ENCODE data around the gene WSCD2. TPM values are rescaled to one million over a fixed set of nuclear protein-coding genes. Genes with fewer than 3 reads are reported as not detected.

Gene WSCD2
- polyA plus RNA-seq, 3 donors: not detected

DNA sequence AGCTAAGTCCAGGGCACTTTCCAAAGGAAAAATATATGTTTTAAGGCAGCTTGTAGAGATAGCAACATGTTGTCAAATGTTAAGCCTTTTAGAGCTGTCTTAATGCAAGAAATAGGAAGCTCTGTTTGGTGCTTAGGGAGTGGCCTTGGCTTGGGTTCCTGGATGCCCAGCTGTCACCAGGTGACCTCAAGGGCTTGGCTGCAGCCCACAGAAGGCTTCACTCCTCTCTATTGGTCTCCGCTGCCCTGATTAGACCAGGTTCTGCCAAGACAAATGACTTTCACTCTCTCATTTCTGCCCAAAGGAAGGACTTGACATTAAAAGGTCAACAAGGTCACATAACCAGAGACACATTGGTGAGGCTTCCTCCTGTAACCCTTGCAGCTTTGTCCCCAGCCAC, 76.8 kb downstream of the WSCD2 start:
- 80% methylated on average over 1 of the region's 1 CpG for WGBS (ENCODE audit: insufficient coverage)
- Histone ChIP-seq H3K27me3 (ENCODE audit: control insufficient read depth in 2 of 2, insufficient read depth in 2 of 2, low read length in 2 of 2) (peaks cover 0 to 2% of the 10 kb centered on the region in 2 donors), H3K4me3 (replicated peaks in 1 of 3; ENCODE audit: low read depth in 2 of 3, low read length in 3 of 3) (no peak overlapping the region), H4K20me1 (ENCODE audit: insufficient read depth, low read length) (no peaks in the 10 kb centered on the region), H3K79me2 (ENCODE audit: insufficient read depth, low read length) (no peaks in the 10 kb centered on the region), H3K9me3 (replicated peaks in 1 of 2; ENCODE audit: control insufficient read depth in 1 of 2, insufficient read depth in 1 of 2, low read length in 2 of 2) (peaks cover 0 to 3% of the 10 kb centered on the region in 2 donors), H3K4me1 (ENCODE audit: control insufficient read depth in 1 of 2, insufficient read depth in 2 of 2, low read length in 2 of 2) (no peaks in the 10 kb centered on the region), H3K9ac (ENCODE audit: insufficient read depth, low read length, poor library complexity, severe bottlenecking) (no peak overlapping the region), H2AFZ (ENCODE audit: insufficient read depth, low read depth, low read length, poor library complexity, severe bottlenecking) (no peak overlapping the region), H3K36me3 (replicated peaks in 1 of 2; ENCODE audit: control insufficient read depth in 1 of 2, insufficient read depth in 2 of 2, low read length in 2 of 2) (no peaks in the 10 kb centered on the region), H3K27ac (ENCODE audit: low read depth in 1 of 2, low read length in 2 of 2) (no peak overlapping the region), H3K4me2 (replicated peaks; ENCODE audit: extremely low read depth, low read length, poor library complexity, severe bottlenecking) (no peak overlapping the region)
- Mint-ChIP-seq H3K4me3 (no peak overlapping the region), H3K9me3 (peaks cover 2 to 9% (median 5%) of the 10 kb centered on the region in 7 donors), H3K27me3 (ENCODE audit: low read depth in 3 of 3) (peaks cover 14 to 16% (median 14%) of the 10 kb centered on the region in 3 donors), H3K4me1 (no peaks in the 10 kb centered on the region), H3K36me3 (no peaks in the 10 kb centered on the region), H3K27ac (no peak overlapping the region)
- no peak for DNase-seq
- no peak for TF ChIP-seq CTCF (IDR thresholded peaks at IDR 0.05)
- intact Hi-C loops (cut with micrococcal nuclease): no loop called here

- TF ChIP-seq CTCF (IDR thresholded peaks at IDR 0.05): no peak
- 50% methylated on average over 2 of the region's 3 CpGs for WGBS (ENCODE audit: insufficient coverage)
- no peaks in the 10 kb centered on the region for H3K36me3 Mint-ChIP-seq
- Histone ChIP-seq H3K4me2 (replicated peaks; ENCODE audit: extremely low read depth, low read length, poor library complexity, severe bottlenecking) (no peak overlapping the region), H3K27me3 (ENCODE audit: control insufficient read depth in 2 of 2, insufficient read depth in 2 of 2, low read length in 2 of 2) (no peaks in the 10 kb centered on the region), H3K9ac (ENCODE audit: insufficient read depth, low read length, poor library complexity, severe bottlenecking) (no peak overlapping the region), H3K4me1 (ENCODE audit: control insufficient read depth in 1 of 2, insufficient read depth in 2 of 2, low read length in 2 of 2) (no peaks in the 10 kb centered on the region), H3K36me3 (replicated peaks in 1 of 2; ENCODE audit: control insufficient read depth in 1 of 2, insufficient read depth in 2 of 2, low read length in 2 of 2) (no peaks in the 10 kb centered on the region), H3K27ac (ENCODE audit: low read depth in 1 of 2, low read length in 2 of 2) (no peak overlapping the region), H3K9me3 (replicated peaks in 1 of 2; ENCODE audit: control insufficient read depth in 1 of 2, insufficient read depth in 1 of 2, low read length in 2 of 2) (peaks cover 0 to 3% of the 10 kb centered on the region in 2 donors), H3K4me3 (replicated peaks in 1 of 3; ENCODE audit: low read depth in 2 of 3, low read length in 3 of 3) (no peak overlapping the region), H4K20me1 (ENCODE audit: insufficient read depth, low read length) (no peaks in the 10 kb centered on the region), H3K79me2 (ENCODE audit: insufficient read depth, low read length) (no peaks in the 10 kb centered on the region), H2AFZ (ENCODE audit: insufficient read depth, low read depth, low read length, poor library complexity, severe bottlenecking) (no peak overlapping the region)
- H3K4me3 Mint-ChIP-seq: no peak overlapping the region
- no peak overlapping the region for H3K27ac Mint-ChIP-seq
- H3K4me1 Mint-ChIP-seq: no peaks in the 10 kb centered on the region
- H3K27me3 Mint-ChIP-seq (ENCODE audit: low read depth in 3 of 3): peaks cover 11 to 14% (median 13%) of the 10 kb centered on the region in 3 donors
- DNase-seq: no peak
- H3K9me3 Mint-ChIP-seq: peaks cover 2 to 9% (median 5%) of the 10 kb centered on the region in 7 donors
- intact Hi-C loops (cut with micrococcal nuclease): no loop called here
Observed at GRCh38 chr12:108207791-108208730, 79.0 kb downstream of the WSCD2 start.
